ENCODE measurements around the gene NR3C2. TPM values are rescaled to one million over a fixed set of nuclear protein-coding genes. Genes with fewer than 3 reads are reported as not detected.

Gene NR3C2
- total and polyA plus RNA-seq, 2 experiments from 2014 or later: 1.2 to 3.0 TPM

- H3K79me2 ChIP-seq (replicated peaks; ENCODE audit: insufficient read depth): no peaks in the 10 kb centered on the region
- H3K27ac Mint-ChIP-seq: peak overlapping the region; percentile 86
- ATAC-seq (no peak), DNase-seq (ENCODE audit: low spot score) (no peak)
- no peaks in the 10 kb centered on the region for H3K36me3 ChIP-seq (ENCODE audit: insufficient read depth)
- no peaks in the 10 kb centered on the region for H4K20me1 ChIP-seq (replicated peaks; ENCODE audit: insufficient read depth)
- H3K36me3 Mint-ChIP-seq (ENCODE audit: low read depth): no peaks in the 10 kb centered on the region
- 0 out of 2 replicates have a peak, but pooled peaks cover 5% of the 10 kb centered on the region for H3K9me2 ChIP-seq (ENCODE audit: insufficient read depth)
- no peak overlapping the region for H3K4me3 ChIP-seq
- no peak overlapping the region for H3K4me3 Mint-ChIP-seq
- no peak overlapping the region for H2AFZ ChIP-seq
- H3K4me1 Mint-ChIP-seq: no peaks in the 10 kb centered on the region
- no peaks in the 10 kb centered on the region for H3F3A ChIP-seq (replicated peaks; ENCODE audit: low read depth)
- no peaks in the 10 kb centered on the region for H3K9me3 Mint-ChIP-seq
- H3K27ac ChIP-seq (ENCODE audit: low read depth): no peak overlapping the region
- no peaks in the 10 kb centered on the region for H3K4me1 ChIP-seq (ENCODE audit: insufficient read depth)
- no peaks in the 10 kb centered on the region for H3K27me3 ChIP-seq (ENCODE audit: insufficient read depth)
- H3K4me2 ChIP-seq: no peak overlapping the region
- TF ChIP-seq EZH2 (IDR thresholded peaks at IDR 0.05; ENCODE audit: low read depth, unreplicated experiment) (no peak), NANOG (IDR thresholded peaks at IDR 0.05; ENCODE audit: borderline replicate concordance) (no peak), ZNF462 (CRISPR knock-in tag; IDR thresholded peaks at IDR 0.05) (no peak), ZNF331 (CRISPR knock-in tag; IDR thresholded peaks at IDR 0.05; ENCODE audit: low read depth) (no peak), CREB1 (CRISPR knock-in tag; IDR thresholded peaks at IDR 0.05; ENCODE audit: low read depth) (no peak), REST (IDR thresholded peaks at IDR 0.05; ENCODE audit: unreplicated experiment) (no peak), CTCF (conservative IDR thresholded peaks at IDR 0.05; ENCODE audit: low read depth in 2 of 2) (no peak), POLR2AphosphoS5 (IDR thresholded peaks at IDR 0.05; ENCODE audit: low read depth) (no peak), JUNB (IDR thresholded peaks at IDR 0.05; ENCODE audit: unreplicated experiment) (no peak), STAT1 (IDR thresholded peaks at IDR 0.05; ENCODE audit: unreplicated experiment) (no peak)
- H3K27me3 Mint-ChIP-seq (ENCODE audit: insufficient read depth, low read depth, poor library complexity): peaks cover 2% of the 10 kb centered on the region
These were observed 268.7 kb downstream of the NR3C2 start for GRCh38 chr4:148173397-148174017.
